MM.1S (cell line): Measurements from ENCODE around the gene CCDC150.

Source experiments
- CTCF ChIP-seq: fragments of 300-600 bp; sonication (generic); IDR thresholded peaks from 2 replicates; pipeline ENCODE4 v1.5.1; 2016; ENCODE audit warnings: antibody characterized with exemption, low read length, mixed read lengths
- EZH2 ChIP-seq: fragments of 300-600 bp; sonication (generic); optimal IDR thresholded peaks from 2 replicates; pipeline ENCODE3; 2017; ENCODE audit warnings: low read depth, mild to moderate bottlenecking, antibody characterized with exemption, low read length, mixed read lengths
- EZH2phosphoT487 ChIP-seq: fragments of 300-600 bp; sonication (generic); IDR thresholded peaks from 2 replicates; pipeline ENCODE4 v1.6.1; 2018; ENCODE audit warnings: antibody characterized with exemption, low read length

GRCh38 chr2:196748123-196748522 is 108.6 kb downstream of the CCDC150 start:
- TF ChIP-seq CTCF = no peak
- TF ChIP-seq EZH2 = no peak
- TF ChIP-seq EZH2phosphoT487 = no peak
